Dermis microvascular lymphatic vessel endothelial cell (primary cell): ENCODE measurements around the gene CENPU. TPM values are rescaled to one million over a fixed set of nuclear protein-coding genes. Genes with fewer than 3 reads are reported as not detected.

ENCODE experiments used
- DNase-seq, 2 donors: peaks; one replicate each; pipeline versions ENCODE4 v3.0.0 to v3.0.0-alpha.2; 2010; ENCODE audit warnings: low read depth in 2 of 2
- total RNA-seq: library from RNA; depleted of rRNA; stranded (reverse); fragments of >200 nt; gene quantifications from 2 replicates; pipeline ENCODE4 v1.2.1, GENCODE V29; 2014

The CENPU gene
- total RNA-seq, 1 donor from 2014 or later: 16.6 TPM

GRCh38 chr4:184644553-184645307 lies 89.2 kb downstream of the CENPU start:
- DNase-seq: peak in 1 of 2 donors; percentile 36

Other genes starting within 250 kb of the CENPU start
- 30.5 and 32.0 TPM in 2 replicates for gene CASP3, start 84.6 kb downstream of the CENPU start, total RNA-seq
- 7.0 and 8.5 TPM in 2 replicates for gene PRIMPOL, start 84.4 kb downstream of the CENPU start, total RNA-seq
- gene ACSL1, start 91.9 kb upstream of the CENPU start, total RNA-seq: 4.6 and 9.4 TPM in 2 replicates